GM12865 (cell line): ENCODE data around the gene DAPK3.
"Not testable (repeated sequence)": the region's sequence is repeated elsewhere in the genome, so short reads cannot be mapped to it uniquely, and the experiment has no call there.

ENCODE experiments used
- DNase-seq: peaks from one replicate; pipeline ENCODE4 v3.0.0; 2010; ENCODE audit warnings: low read depth
- H3K4me3 ChIP-seq: 2 replicates; pipeline ENCODE4 v1.5.1; 2011; ENCODE audit warnings: mild to moderate bottlenecking, low read depth, low read length, control low read depth
- CTCF ChIP-seq: IDR thresholded peaks from 2 replicates; pipeline ENCODE4 v1.5.1; 2011; ENCODE audit warnings: low read length, control low read depth, low read depth, inconsistent platforms; ENCODE audit not compliant: insufficient read depth; ENCODE audit errors: missing control alignments

Gene DAPK3

GRCh38 chr19:3954107-3954506 lies 16.8 kb downstream of the DAPK3 start:
- H3K4me3 ChIP-seq = no peak overlapping the region
- TF ChIP-seq CTCF = no peak
- no peak for DNase-seq

GRCh38 chr19:3952755-3953276 lies 18.1 kb downstream of the DAPK3 start:
- not testable (repeated sequence) for DNase-seq, H3K4me3 ChIP-seq

DNA sequence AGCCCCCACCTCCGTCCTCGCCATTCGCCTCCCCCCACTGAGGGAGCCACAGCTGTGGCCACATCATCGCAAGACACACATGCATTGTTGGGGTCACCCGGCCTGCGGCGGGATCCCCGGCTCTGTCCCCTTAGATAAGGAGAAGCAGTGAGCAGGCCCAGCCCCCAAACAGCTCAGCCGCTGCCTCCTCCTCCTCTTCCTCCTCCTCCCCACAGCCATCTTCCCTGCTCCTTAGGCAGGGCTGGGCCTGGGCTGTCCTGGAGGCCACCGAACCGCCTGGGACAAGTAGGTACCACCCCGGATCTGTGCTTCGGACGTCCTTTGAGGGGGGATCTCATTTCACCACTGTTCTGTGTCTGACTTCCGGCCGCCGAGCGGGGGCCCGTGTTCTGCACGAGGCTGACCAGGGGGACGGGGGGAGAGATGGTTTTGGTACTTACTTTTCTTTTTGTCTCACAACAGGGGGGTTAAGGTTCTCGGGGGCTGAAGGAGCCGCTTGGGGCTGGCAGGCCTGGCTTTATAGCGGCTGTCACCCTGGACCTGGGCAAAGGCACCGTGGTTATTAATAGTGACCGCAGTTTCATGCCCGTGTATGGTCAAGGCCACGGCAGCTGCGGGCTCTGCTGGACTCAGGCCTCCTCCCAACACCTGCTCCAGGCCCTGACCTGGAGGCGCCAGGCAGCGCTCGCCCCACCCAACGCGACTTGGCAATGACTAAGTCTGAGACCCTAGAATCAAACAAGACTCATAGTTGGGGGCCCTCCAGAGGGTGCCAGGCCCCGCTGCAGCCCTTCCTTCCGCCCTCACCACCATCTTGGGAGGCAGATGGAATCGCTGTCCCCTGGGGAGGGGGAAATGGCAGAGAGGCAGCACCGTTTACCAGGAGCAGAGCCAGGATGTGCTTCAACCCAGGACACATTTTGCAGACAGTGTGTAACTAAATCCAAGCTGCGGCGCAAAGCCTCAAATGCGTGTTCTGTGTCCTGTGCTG lies 19.7 kb downstream of the DAPK3 start:
- no peak overlapping the region for H3K4me3 ChIP-seq
- DNase-seq = no peak
- TF ChIP-seq CTCF = no peak

DNA sequence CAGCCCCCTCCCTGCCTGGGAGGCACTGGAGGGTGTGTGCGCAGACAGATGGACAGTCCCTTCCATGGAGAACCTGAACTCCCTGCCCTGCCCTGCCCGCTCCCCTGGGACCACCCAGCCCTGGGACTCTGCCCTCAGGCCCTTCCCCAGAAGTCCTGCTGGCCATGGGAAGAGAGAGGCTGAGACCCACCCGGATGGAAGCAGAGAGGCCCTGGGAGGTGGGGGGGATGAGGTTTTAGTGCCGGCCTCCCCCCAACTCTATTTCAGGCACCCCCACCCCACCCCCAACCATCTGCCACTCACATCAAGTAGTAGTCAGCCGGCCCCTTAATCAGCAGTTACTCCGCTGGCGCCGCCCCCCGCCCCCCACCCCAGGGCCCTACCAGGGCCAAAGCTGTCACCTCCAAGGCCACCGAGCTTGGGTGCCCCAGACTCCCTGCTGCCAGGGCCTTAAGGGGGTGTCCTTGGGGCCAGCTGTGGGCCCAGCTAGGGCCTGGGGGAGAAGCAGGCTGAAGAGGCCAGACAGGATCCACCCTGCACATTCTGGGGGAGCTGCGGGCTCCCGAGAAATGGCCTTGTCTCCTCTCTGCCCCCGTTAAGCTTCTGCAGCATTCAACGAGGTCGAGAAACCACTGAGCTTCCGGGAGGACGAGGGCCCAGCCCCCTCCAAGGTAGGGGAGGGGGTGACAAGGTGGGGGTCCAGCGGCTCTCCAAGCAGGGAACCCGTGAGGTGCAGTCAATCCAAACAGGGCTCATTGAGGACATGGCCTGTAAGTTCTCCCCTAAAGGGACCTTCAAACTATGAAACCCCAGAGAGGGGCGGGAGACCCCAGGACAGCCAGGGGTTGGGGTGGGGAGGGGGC lies 20.7 kb downstream of the DAPK3 start:
- no peak for TF ChIP-seq CTCF
- H3K4me3 ChIP-seq = no peak overlapping the region

DNA sequence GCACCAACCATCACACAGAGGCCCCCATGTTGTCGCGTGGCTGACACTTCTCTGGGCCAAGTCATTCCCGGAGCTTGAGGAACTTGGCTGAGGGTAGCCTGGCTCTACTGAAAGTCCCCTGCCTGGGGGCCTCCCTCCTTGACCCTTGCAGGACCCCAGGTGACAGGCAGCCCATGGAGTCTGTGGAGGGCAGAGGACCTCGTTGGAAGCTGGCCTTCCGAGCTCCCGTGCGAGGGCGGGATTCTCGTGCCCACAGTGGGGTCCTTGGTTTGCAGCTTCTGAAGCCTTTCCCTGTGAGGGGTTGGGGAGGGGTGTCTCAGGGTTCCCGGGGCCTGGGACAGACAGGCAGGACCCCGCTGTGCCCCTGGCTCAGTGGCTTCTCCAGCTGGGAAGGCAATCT lies 21.6 kb downstream of the DAPK3 start:
- TF ChIP-seq CTCF = no peak

More for the DNA sequence above, 20.7 kb downstream of the DAPK3 start:
- no peak for DNase-seq

DNA sequence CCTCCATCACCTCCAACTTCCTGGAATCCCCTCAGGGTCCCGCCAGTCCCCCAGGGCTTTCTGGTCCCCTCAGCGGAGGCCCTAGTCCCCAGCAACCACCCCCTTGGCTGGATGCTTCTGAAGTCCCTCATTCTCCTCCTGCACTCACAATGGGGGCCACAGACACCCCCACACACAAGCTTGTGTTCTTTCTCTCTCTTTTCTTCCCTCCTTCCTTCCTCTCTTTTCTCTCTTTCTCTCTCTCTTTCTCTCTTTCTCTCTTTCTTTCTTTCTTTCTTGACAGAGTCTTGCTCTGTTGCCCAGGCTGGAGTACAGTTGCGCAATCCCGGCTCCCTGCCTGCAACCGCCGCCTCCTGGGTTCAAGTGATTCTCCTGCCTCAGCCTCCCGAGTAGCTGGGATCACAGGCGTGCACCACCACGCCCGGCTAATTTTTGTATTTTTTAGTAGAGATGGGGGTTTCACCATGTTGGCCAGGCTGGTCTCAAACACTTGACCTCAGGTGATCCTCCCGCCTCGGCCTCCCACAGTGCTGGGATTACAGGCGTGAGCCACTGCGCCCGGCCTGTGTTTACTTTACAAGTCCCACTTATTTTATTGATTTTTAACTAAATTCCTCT lies 23.5 kb downstream of the DAPK3 start:
- not testable (repeated sequence) for DNase-seq, H3K4me3 ChIP-seq

More for the DNA sequence above, 21.6 kb downstream of the DAPK3 start:
- no peak overlapping the region for H3K4me3 ChIP-seq
- DNase-seq = no peak

DNA sequence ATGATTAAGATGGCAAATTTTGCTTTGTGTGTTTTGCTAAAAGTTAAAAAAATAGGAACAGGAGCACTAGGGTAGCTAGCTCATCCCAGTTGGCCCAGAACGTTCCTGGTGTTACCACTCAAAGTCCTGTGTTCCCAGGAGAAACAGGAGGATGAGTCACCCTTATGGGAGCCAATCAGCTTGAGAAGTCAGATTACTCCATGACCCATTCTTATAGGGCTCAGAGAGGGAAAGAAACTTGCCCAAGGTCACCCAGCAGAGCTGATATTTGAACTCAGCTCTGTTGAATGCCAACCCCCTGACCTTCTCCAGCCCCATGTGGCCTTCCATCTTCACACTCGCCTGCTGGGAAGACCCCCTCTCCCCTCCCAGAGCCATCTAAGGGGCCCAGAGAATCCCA lies 25.1 kb downstream of the DAPK3 start:
- H3K4me3 ChIP-seq = no peak overlapping the region
- DNase-seq = no peak
- TF ChIP-seq CTCF = no peak
